IPS-11a (cell line): ENCODE measurements around the gene FANCE.
"Not testable (repeated sequence)": the region's sequence is repeated elsewhere in the genome, so short reads cannot be mapped to it uniquely, and the experiment has no call there.

Source experiments
- H3K4me3 ChIP-seq: one replicate; pipeline ENCODE4 v1.5.1; 2013; ENCODE audit warnings: low read depth, low read length, control low read depth

The FANCE gene

DNA sequence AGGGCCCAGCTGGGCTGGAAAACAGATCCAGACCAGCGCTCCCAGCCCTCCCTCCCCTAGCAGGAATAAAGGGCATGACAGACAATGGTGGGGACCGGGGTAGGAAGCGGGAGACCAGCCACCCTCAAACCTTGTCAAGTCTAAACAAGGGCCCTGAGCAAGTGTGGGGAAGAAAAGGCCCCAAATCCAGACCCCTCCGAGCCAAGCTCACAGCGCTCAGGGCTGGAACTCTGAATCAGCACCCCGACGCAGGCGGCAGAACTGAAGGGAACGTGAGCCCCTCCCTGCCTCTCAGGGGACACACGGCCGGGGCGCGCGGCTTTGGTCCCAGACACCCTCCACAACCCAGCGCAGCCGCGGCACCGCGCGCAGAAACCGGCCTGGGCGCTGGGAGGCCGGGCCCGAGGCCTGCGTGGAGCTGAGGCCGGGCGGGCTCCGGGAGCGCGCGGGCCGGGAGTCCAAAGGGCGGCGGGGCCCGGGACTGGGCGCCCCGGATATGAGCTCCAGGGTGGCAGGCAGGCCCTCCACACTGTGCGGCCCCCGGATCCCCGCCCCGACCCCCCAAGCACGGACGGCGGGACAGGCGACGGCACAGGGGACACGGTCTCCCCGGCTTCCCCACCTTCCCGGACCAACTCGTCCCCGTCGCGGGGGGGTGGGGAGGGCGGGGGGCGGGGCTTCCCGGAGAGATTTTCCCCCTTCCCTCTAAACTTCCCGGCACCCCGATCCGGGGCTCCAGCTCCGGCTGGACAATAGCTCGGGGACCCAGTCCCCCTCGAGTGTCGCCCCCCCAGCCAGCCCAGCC lies 44.1 kb downstream of the FANCE start:
- H3K4me3 ChIP-seq = peak overlapping the region; percentile 58

GRCh38 chr6:35496841-35497570 lies 44.9 kb downstream of the FANCE start, which contains the start of gene TEAD3:
Gene TEAD3, minus strand, starts transcription at chr6:35497079.
- H3K4me3 ChIP-seq = peak within 1 kb of the TSS; percentile 62

- peak overlapping the region; percentile 62 for H3K4me3 ChIP-seq
These were observed 45.7 kb downstream of the FANCE start for GRCh38 chr6:35497571-35498421.

DNA sequence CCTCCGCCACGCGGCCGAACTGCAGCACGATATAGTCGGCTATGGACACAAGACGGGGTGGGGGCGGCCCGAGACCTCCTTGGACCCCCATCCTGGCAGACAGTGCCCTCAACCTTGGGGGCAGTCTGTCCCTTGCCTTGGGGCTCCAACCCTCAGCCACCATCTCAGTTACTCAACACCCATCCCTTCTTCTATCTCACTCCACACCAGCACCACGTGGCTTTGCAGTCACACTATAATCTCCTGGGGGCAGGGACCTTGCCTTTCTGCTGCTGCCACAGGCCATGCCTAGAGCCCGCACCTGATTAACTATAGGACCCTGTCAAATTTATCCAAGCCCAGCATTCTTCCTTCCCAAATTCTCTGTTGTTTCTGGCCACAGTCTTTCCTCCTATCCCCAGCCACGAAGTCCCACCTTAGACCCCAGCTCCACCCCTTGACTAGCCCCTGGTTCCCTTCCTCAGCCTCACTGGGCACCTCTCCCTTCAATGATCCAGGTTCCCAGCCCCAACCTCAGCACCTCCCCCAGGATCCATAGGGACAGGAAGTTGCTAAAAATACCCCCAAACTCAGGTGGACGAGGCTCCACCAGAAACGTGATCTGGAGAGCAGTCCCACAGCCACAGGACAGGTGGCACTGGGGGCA lies 46.4 kb downstream of the FANCE start:
- peak overlapping the region; percentile 62 for H3K4me3 ChIP-seq

GRCh38 chr6:35499372-35499771 lies 47.2 kb downstream of the FANCE start:
- no peak overlapping the region for H3K4me3 ChIP-seq

GRCh38 chr6:35500782-35501181 lies 48.6 kb downstream of the FANCE start:
- no peak overlapping the region for H3K4me3 ChIP-seq

- no peak overlapping the region for H3K4me3 ChIP-seq
These were observed 49.6 kb downstream of the FANCE start for GRCh38 chr6:35501784-35502183.

- no peak overlapping the region for H3K4me3 ChIP-seq
These were observed 51.4 kb downstream of the FANCE start for GRCh38 chr6:35503534-35503933.

GRCh38 chr6:35505999-35506412 lies 53.9 kb downstream of the FANCE start:
- no peak overlapping the region for H3K4me3 ChIP-seq

- H3K4me3 ChIP-seq = no peak overlapping the region
These were observed 54.4 kb downstream of the FANCE start for GRCh38 chr6:35506536-35506935.

- H3K4me3 ChIP-seq = no peak overlapping the region
These were observed 55.1 kb downstream of the FANCE start for GRCh38 chr6:35507221-35507620.

GRCh38 chr6:35508027-35508426 lies 55.9 kb downstream of the FANCE start:
- no peak overlapping the region for H3K4me3 ChIP-seq

GRCh38 chr6:35508542-35508941 lies 56.4 kb downstream of the FANCE start:
- no peak overlapping the region for H3K4me3 ChIP-seq

DNA sequence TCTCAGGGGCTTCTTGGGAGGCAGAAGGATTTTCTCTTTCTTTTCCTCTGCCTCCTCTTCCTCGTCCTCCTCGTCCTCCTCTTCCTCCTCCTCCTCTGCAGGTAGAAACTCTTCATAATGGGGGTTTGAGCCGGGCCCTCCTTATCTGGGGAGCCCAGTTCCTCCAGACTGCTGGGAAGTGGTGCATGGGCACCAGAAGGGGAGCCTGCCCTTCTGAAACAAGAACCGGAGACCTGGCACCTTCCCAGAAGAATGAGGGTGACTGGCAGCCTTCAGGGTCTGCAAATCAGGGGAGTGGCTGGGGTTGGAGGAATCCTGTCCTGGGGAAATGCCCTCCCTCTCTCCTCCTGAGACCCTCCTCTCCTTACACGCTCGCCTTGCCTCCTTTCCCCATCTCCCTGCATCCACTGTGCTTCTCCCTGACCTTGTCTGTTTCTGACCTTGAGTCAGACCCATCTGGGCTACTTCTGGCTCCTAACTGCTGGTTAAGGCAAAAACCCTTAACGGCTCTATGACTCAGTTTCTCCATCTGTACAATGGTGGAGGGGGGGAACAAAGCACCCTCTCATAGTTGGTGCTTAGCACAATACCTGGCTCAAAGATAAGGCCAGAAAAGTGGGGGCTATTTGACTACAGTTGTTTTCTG lies 58.9 kb downstream of the FANCE start:
- H3K4me3 ChIP-seq = no peak overlapping the region

DNA sequence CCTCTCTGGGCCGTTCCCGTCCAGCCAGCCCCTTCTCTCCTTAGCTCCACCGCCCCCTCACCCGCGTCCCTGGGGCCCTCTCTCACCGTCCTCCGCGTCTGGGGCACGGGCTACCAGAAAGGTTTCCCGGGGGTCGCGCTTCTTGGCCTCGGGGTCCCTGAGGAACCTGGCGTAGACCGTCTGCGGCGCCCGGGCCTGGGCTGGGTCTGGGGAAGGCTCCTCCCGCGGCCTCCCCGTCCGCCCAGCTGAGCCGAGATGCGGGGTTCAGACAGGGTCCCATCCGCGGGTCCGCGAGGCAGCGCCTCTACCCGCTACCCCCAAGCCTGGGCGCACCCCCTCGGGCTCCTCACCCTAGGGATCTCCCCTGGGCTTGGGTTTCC lies 59.4 kb downstream of the FANCE start:
- no peak overlapping the region for H3K4me3 ChIP-seq

DNA sequence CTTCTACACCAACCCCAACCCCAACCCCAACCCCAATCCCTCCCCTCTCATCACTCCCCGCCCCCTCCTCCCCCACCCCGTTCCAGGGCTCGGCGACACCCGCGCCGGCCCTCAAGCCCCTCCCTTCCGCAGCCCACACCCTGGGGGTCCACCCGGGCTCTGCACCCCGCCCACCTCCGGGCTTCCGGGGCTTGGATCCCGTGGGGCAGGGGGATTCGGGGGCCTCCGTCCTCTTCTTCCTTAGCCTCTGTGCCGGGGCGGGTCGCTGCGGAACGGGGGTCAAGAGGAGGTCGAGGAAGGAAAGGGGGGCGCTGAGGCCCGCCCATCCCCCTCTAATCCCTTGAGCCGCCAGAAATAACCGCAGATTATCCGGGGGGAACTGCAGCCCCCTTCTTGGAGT lies 59.9 kb downstream of the FANCE start:
- H3K4me3 ChIP-seq = no peak overlapping the region

DNA sequence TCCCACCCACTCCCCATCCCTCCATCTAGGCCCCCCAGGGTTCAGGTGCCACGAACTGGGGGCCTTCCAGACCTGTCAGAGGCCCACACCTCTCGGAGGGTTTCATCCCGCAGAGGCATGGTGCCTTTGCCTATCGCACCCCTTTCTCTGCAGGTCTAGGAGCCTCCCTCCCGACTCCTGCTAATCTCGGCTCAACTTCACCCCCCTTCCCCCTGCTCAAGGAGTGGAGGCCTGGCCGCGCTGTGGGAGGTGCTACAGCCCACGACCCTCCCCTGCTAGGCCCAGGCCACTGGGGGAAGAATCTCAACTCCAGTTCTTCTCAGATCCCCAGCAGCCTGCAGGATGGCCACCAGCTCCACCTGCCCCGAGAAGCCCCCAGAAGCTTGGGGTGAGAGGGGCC lies 60.6 kb downstream of the FANCE start, which contains the start of gene TULP1:
Gene TULP1 (minus strand): TSS at position 157 of the 400 bp plus-strand sequence. CDS start 38 bp downstream, at position 119.
- H3K4me3 ChIP-seq = no peak within 1 kb of the TSS

DNA sequence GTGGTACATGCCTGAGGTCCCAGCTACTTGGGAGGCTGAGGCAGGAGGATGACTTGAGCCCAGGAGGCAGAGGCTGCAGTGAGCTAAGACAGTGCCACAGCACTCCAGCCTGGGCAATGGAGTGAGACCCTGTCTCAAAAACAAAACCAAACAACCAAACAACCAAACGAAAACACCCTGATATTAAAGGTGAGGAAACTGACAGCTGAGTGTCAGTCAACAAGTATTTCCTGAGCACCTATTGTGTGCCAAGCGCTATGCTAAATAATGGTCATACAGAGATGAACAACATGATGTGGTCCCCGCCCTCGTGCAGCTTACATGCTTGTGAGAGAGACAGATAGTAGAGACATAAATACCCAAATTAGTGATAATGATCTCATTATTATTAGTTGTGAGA lies 62.4 kb downstream of the FANCE start:
- no peak overlapping the region for H3K4me3 ChIP-seq

DNA sequence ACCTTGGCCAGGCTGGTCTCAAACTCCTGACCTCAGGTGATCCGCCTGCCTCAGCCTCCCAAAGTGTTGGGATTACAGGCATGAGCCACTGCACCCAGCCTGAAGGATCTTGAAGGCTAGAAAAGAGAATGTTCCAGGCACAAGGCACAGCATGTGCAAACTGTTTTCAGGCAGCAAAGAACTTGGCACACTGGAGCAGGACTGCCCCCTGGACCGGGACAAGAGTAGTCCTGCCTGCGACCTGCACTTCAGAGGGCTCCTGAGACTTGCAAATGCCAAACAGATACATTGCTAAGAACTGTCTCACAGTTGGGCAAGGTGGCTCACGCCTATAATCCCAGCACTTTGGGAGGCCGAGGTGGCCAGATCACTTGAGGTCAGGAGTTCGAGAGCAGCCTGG lies 63.8 kb downstream of the FANCE start:
- H3K4me3 ChIP-seq = not testable (repeated sequence)
